ENCODE data around the gene C11orf42. TPM values are rescaled to one million over a fixed set of nuclear protein-coding genes. Genes with fewer than 3 reads are reported as not detected.

The C11orf42 gene
- total RNA-seq, 1 experiment from 2014 or later = not detected

GRCh38 chr11:6237266-6237665 is 31.9 kb downstream of the C11orf42 start:
- Histone ChIP-seq H2BK120ac (ENCODE audit: low read depth, low read length, poor library complexity, severe bottlenecking) (no peak overlapping the region), H2BK15ac (ENCODE audit: low read depth, low read length) (no peak overlapping the region), H3K4ac (ENCODE audit: low read depth, low read length) (no peak overlapping the region), H3T11ph (ENCODE audit: low read length) (no peak overlapping the region), H3K4me1 (ENCODE audit: insufficient read depth, low read length) (no peaks in the 10 kb centered on the region), H2AK5ac (ENCODE audit: insufficient read length, low read length) (no peak overlapping the region), H4K5ac (ENCODE audit: insufficient read length, low read depth, low read length) (no peak overlapping the region), H3K18ac (ENCODE audit: insufficient read length, low read depth, low read length) (no peak overlapping the region), H3K79me1 (ENCODE audit: insufficient read depth, low read depth, low read length, poor library complexity, severe bottlenecking) (no peaks in the 10 kb centered on the region), H3K14ac (ENCODE audit: insufficient read depth, low read length) (no peak overlapping the region), H2BK12ac (ENCODE audit: insufficient read length, low read depth, low read length) (no peak overlapping the region), H2BK5ac (ENCODE audit: insufficient read length, low read length) (no peak overlapping the region), H3K4me2 (ENCODE audit: insufficient read depth, insufficient read length, low read length) (no peak overlapping the region), H2AFZ (ENCODE audit: low read length) (no peak overlapping the region), H3K56ac (ENCODE audit: insufficient read length, low read depth, low read length) (no peak overlapping the region), H3K23ac (ENCODE audit: insufficient read length, low read depth, low read length) (no peak overlapping the region), H3K79me2 (ENCODE audit: insufficient read depth, low read length) (peaks cover 7% of the 10 kb centered on the region; the same call in 1 of the 2 replicates), H3K27me3 (ENCODE audit: insufficient read depth, low read length) (no peaks in the 10 kb centered on the region), H3K23me2 (ENCODE audit: insufficient read length, low read depth, low read length, poor library complexity, severe bottlenecking) (peaks cover 7% of the 10 kb centered on the region), H3K27ac (ENCODE audit: insufficient read length, low read depth, low read length) (no peak overlapping the region), H4K8ac (replicated peaks; ENCODE audit: insufficient read length, low read depth, low read length) (no peak overlapping the region), H3K9ac (ENCODE audit: extremely low read depth, insufficient read length, low read length) (no peak overlapping the region), H3K9me3 (ENCODE audit: control insufficient read depth, low read depth, low read length) (no peaks in the 10 kb centered on the region), H4K91ac (ENCODE audit: insufficient read length, low read depth, low read length) (no peak overlapping the region), H4K20me1 (ENCODE audit: control insufficient read depth, insufficient read depth, insufficient read length) (no peaks in the 10 kb centered on the region), H2BK20ac (ENCODE audit: low read depth, low read length, poor library complexity, severe bottlenecking) (no peak overlapping the region)
- H3K27ac Mint-ChIP-seq = no peak overlapping the region
- H3K4me3 Mint-ChIP-seq = no peak overlapping the region
- peaks cover 11 to 14% of the 10 kb centered on the region in 2 experiments for H3K4me1 Mint-ChIP-seq
- no peak for DNase-seq
- no peak for TF ChIP-seq CTCF (conservative IDR thresholded peaks at IDR 0.05)
- peaks cover 12% of the 10 kb centered on the region for H3K27me3 Mint-ChIP-seq (ENCODE audit: low read depth)
- H3K36me3 Mint-ChIP-seq (ENCODE audit: insufficient read depth in 1 of 3, low read depth in 3 of 3) = no peaks in the 10 kb centered on the region
- no peaks in the 10 kb centered on the region for H3K9me3 Mint-ChIP-seq
- WGBS (ENCODE audit: extremely low coverage, insufficient read length, low lambda C conversion rate) = no CpG with 5 or more reads among the region's 4 CpGs
